HL-60 (cell line): ENCODE measurements around the gene CFAP97D2.

Source experiments
- CTCF ChIP-seq: IDR thresholded peaks from one replicate; pipeline ENCODE4 v1.5.1; 2011; ENCODE audit warnings: low read length, control low read depth, inconsistent platforms; ENCODE audit not compliant: insufficient read depth
- POLR2AphosphoS5 ChIP-seq: IDR thresholded peaks from 2 replicates; pipeline ENCODE4 v1.6.1; 2012; ENCODE audit warnings: low read depth

- no peak for TF ChIP-seq CTCF
- no peak for TF ChIP-seq POLR2AphosphoS5
Observed at GRCh38 chr13:114230117-114230516, 51.1 kb downstream of the CFAP97D2 start.
